PC-3 (cell line): ENCODE measurements around the gene SLC35B1.

Experiments
- CTCF ChIP-seq: fragments of 300-600 bp; sonication (generic); conservative IDR thresholded peaks from 2 replicates; pipeline ENCODE4 v1.5.1; 2017; ENCODE audit warnings: antibody characterized with exemption, low read depth, mild to moderate bottlenecking, low read length
- EZH2 ChIP-seq: fragments of 300-600 bp; sonication (generic); IDR thresholded peaks from one replicate; pipeline ENCODE4 v1.6.1; 2017; ENCODE audit warnings: antibody characterized with exemption, mild to moderate bottlenecking, low read length; ENCODE audit not compliant: unreplicated experiment
- EZH2phosphoT487 ChIP-seq: fragments of 300-600 bp; sonication (generic); IDR thresholded peaks from 2 replicates; pipeline ENCODE4 v1.6.1; 2018; ENCODE audit warnings: mild to moderate bottlenecking, antibody characterized with exemption, low read length, borderline replicate concordance

- TF ChIP-seq CTCF (no peak), EZH2phosphoT487 (no peak), EZH2 (no peak)
These were observed 33.3 kb downstream of the SLC35B1 start for GRCh38 chr17:49674507-49674906.
